Measurements from ENCODE around the gene METTL13. TPM values are rescaled to one million over a fixed set of nuclear protein-coding genes. Genes with fewer than 3 reads are reported as not detected.

Gene METTL13
- polyA plus RNA-seq, 2 of the 4 experiments (the other 2 are of a cell fraction) = 53.7 to 54.0 TPM

- Histone ChIP-seq H3K27ac (no peak overlapping the region), H3K9me3 (no peaks in the 10 kb centered on the region), H3K4me2 (no peak overlapping the region), H3K4me1 (peaks cover under 1% of the 10 kb centered on the region; the same call in 1 of the 3 replicates), H3K4me3 (no peak overlapping the region)
- FAIRE-seq = no peak
- ChIA-PET POLR2A (no interaction called here), CTCF (interaction anchor here (5.0 kb wide), 1 partner anchor 14 kb away, joined by 40 read pairs; no protein-coding TSS in a partner anchor)
- DNase-seq (ENCODE audit: low read depth in 1 of 2, low spot score in 1 of 2) = no peak
- no peak for TF ChIP-seq HOXB13 (CRISPR knock-in tag; IDR thresholded peaks at IDR 0.05; ENCODE audit: low read depth)
- TF ChIP-seq, protein P1, sequence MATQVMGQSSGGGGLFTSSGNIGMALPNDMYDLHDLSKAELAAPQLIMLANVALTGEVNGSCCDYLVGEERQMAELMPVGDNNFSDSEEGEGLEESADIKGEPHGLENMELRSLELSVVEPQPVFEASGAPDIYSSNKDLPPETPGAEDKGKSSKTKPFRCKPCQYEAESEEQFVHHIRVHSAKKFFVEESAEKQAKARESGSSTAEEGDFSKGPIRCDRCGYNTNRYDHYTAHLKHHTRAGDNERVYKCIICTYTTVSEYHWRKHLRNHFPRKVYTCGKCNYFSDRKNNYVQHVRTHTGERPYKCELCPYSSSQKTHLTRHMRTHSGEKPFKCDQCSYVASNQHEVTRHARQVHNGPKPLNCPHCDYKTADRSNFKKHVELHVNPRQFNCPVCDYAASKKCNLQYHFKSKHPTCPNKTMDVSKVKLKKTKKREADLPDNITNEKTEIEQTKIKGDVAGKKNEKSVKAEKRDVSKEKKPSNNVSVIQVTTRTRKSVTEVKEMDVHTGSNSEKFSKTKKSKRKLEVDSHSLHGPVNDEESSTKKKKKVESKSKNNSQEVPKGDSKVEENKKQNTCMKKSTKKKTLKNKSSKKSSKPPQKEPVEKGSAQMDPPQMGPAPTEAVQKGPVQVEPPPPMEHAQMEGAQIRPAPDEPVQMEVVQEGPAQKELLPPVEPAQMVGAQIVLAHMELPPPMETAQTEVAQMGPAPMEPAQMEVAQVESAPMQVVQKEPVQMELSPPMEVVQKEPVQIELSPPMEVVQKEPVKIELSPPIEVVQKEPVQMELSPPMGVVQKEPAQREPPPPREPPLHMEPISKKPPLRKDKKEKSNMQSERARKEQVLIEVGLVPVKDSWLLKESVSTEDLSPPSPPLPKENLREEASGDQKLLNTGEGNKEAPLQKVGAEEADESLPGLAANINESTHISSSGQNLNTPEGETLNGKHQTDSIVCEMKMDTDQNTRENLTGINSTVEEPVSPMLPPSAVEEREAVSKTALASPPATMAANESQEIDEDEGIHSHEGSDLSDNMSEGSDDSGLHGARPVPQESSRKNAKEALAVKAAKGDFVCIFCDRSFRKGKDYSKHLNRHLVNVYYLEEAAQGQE (IDR thresholded peaks at IDR 0.05) = no peak
- no peak for TF ChIP-seq RAD21 (conservative IDR thresholded peaks at IDR 0.05 in 1 of 2, IDR thresholded peaks at IDR 0.05 in 1 of 2)
- TF ChIP-seq CHD2 (IDR thresholded peaks at IDR 0.05; ENCODE audit: low read length, partially characterized antibody) = no peak
- no peak for ATAC-seq
- 93% methylated on average over 13 of the region's 15 CpGs for WGBS (ENCODE audit: missing lambda C conversion rate)
These were observed 6.4 kb downstream of the METTL13 start for GRCh38 chr1:171787686-171788480.

- whole genome bisulfite sequencing (ENCODE audit: missing lambda C conversion rate) = 87% methylated on average over 5 of the region's 5 CpGs
- Histone ChIP-seq H3K9me3 (no peaks in the 10 kb centered on the region), H3K4me1 (no peaks in the 10 kb centered on the region), H3K4me3 (no peak overlapping the region), H3K27ac (no peak overlapping the region), H3K4me2 (no peak overlapping the region)
- ATAC-seq (no peak), FAIRE-seq (no peak), DNase-seq (ENCODE audit: low read depth in 1 of 2, low spot score in 1 of 2) (no peak)
- POLR2A ChIA-PET = no interaction called here
- CTCF ChIA-PET = interaction anchor here (5.0 kb wide), 1 partner anchor 13 kb away, joined by 40 read pairs; no protein-coding TSS in a partner anchor
- TF ChIP-seq HEYL (CRISPR knock-in tag; IDR thresholded peaks at IDR 0.05) = no peak
- no peak for TF ChIP-seq JUN (IDR thresholded peaks at IDR 0.05)
- no peak for TF ChIP-seq CHD4 (IDR thresholded peaks at IDR 0.05; ENCODE audit: borderline replicate concordance)
- TF ChIP-seq CBX2 (IDR thresholded peaks at IDR 0.05; ENCODE audit: borderline replicate concordance, low read depth) = no peak
- no peak for TF ChIP-seq EHMT2 (IDR thresholded peaks at IDR 0.05; ENCODE audit: low read depth)
- TF ChIP-seq TFCP2L1 (CRISPR knock-in tag; IDR thresholded peaks at IDR 0.05) = no peak
- TF ChIP-seq MYC (IDR thresholded peaks at IDR 0.05; ENCODE audit: borderline replicate concordance, low read length) = no peak
- TF ChIP-seq CHD2 (IDR thresholded peaks at IDR 0.05; ENCODE audit: low read length, partially characterized antibody) = no peak
- TF ChIP-seq NPAS2 (CRISPR knock-in tag; IDR thresholded peaks at IDR 0.05; ENCODE audit: borderline replicate concordance) = no peak
These were observed 7.2 kb downstream of the METTL13 start for GRCh38 chr1:171788696-171789095.

DNA sequence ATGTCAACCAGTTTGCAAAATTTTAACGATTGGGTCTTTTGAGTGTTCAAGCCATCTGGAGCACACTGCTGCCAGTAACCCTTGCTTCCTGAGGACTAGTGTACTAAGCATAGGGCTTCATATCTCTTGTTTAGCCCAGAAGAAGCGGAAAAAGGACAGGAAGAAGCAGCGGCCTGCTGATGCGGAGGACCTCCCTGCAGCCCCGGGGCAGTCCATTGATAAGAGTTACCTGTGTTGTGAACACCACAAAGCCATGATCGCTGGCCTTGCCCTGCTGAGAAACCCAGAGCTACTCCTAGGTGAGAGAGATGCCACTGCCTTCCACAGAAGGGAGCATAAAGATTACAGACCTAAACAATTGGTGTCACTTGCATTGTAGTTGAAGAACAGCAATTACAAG lies 8.9 kb downstream of the METTL13 start:
- no peak overlapping the region for H3K4me2 ChIP-seq
- DNase-seq (ENCODE audit: low read depth in 1 of 2, low spot score in 1 of 2) (no peak), FAIRE-seq (no peak), ATAC-seq (no peak)
- no peak overlapping the region for H3K27ac ChIP-seq
- no peaks in the 10 kb centered on the region for H3K9me3 ChIP-seq
- H3K4me1 ChIP-seq = no peaks in the 10 kb centered on the region
- H3K4me3 ChIP-seq = no peak overlapping the region
- 93% methylated on average over 6 of the region's 6 CpGs for whole genome bisulfite sequencing (ENCODE audit: missing lambda C conversion rate)
- ChIA-PET POLR2A (no interaction called here), CTCF (interaction anchor here (0.9 to 1.8 kb wide), 5 partner anchors 9 to 19 kb away, joined by 3 to 9 read pairs (median 5); partner anchors contain the start of gene METTL13)
- no peak for TF ChIP-seq MAFK (IDR thresholded peaks at IDR 0.05; ENCODE audit: partially characterized antibody)
- TF ChIP-seq USF2 (IDR thresholded peaks at IDR 0.05) = no peak
- TF ChIP-seq, protein P2, sequence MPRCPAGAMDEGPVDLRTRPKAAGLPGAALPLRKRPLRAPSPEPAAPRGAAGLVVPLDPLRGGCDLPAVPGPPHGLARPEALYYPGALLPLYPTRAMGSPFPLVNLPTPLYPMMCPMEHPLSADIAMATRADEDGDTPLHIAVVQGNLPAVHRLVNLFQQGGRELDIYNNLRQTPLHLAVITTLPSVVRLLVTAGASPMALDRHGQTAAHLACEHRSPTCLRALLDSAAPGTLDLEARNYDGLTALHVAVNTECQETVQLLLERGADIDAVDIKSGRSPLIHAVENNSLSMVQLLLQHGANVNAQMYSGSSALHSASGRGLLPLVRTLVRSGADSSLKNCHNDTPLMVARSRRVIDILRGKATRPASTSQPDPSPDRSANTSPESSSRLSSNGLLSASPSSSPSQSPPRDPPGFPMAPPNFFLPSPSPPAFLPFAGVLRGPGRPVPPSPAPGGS (IDR thresholded peaks at IDR 0.05) = no peak
- TF ChIP-seq PHF8 (IDR thresholded peaks at IDR 0.05; ENCODE audit: borderline replicate concordance, low read depth) = no peak
- no peak for TF ChIP-seq PBX3 (IDR thresholded peaks at IDR 0.05)
- TF ChIP-seq TP53 (CRISPR knock-in tag; IDR thresholded peaks at IDR 0.05) = no peak
- TF ChIP-seq MAX (IDR thresholded peaks at IDR 0.05) = no peak
- no peak for TF ChIP-seq FOXS1 (CRISPR knock-in tag; IDR thresholded peaks at IDR 0.05)
- no peak for TF ChIP-seq KDM1A (IDR thresholded peaks at IDR 0.05; ENCODE audit: low read depth)
- no peak for TF ChIP-seq ELK1 (IDR thresholded peaks at IDR 0.05; ENCODE audit: low read depth, low read length)
- no peak for TF ChIP-seq CHD2 (IDR thresholded peaks at IDR 0.05; ENCODE audit: low read length, partially characterized antibody)
- no peak for TF ChIP-seq HOXA7 (CRISPR knock-in tag; IDR thresholded peaks at IDR 0.05)
- TF ChIP-seq POLR2A (IDR thresholded peaks at IDR 0.05; ENCODE audit: low read length) = no peak
